PFSK-1 (cell line): Measurements from ENCODE around the gene HGFAC.

Experiments
- FOXP2 ChIP-seq: optimal IDR thresholded peaks from 2 replicates; pipeline ENCODE3; 2011; ENCODE audit warnings: borderline replicate concordance, control low read depth, inconsistent platforms; ENCODE audit not compliant: insufficient read depth; ENCODE audit errors: extremely low read length, extremely low read depth
- POLR2AphosphoS5 ChIP-seq: IDR thresholded peaks from 2 replicates; pipeline ENCODE4 v1.6.1; 2012; ENCODE audit warnings: low read depth, mild to moderate bottlenecking, control low read depth, low read length, moderate library complexity
- REST ChIP-seq, 2 experiments: IDR thresholded peaks; 2 replicates each; pipeline versions ENCODE4 v1.6.1 to v1.8.0; 2011 to 2012; ENCODE audit warnings: low read depth in 2 of 2, low read length in 2 of 2, control low read depth in 1 of 2, inconsistent platforms in 1 of 2, mild to moderate bottlenecking in 1 of 2, moderate library complexity in 1 of 2; ENCODE audit not compliant: insufficient read depth in 1 of 2
- SIN3A ChIP-seq: IDR thresholded peaks from 2 replicates; pipeline ENCODE4 v1.6.1; 2012; ENCODE audit warnings: mild to moderate bottlenecking, low read length, moderate library complexity, borderline replicate concordance; ENCODE audit not compliant: insufficient read depth
- TAF1 ChIP-seq: IDR thresholded peaks from 2 replicates; pipeline ENCODE4 v1.6.1; 2012; ENCODE audit warnings: low read length, control low read depth, borderline replicate concordance; ENCODE audit not compliant: insufficient read depth

HGFAC gene

GRCh38 chr4:3411676-3412075, 30.1 kb upstream of the HGFAC start:
- TF ChIP-seq SIN3A (no peak), REST (IDR thresholded peaks at IDR 0.05; ENCODE audit: insufficient read depth in 1 of 2, low read depth in 2 of 2, low read length in 2 of 2) (no peak), POLR2AphosphoS5 (no peak), FOXP2 (no peak), TAF1 (no peak)

- TF ChIP-seq REST (IDR thresholded peaks at IDR 0.05; ENCODE audit: insufficient read depth in 1 of 2, low read depth in 2 of 2, low read length in 2 of 2) (no peak), SIN3A (no peak), POLR2AphosphoS5 (no peak)
Measured at GRCh38 chr4:3412257-3413020, 29.3 kb upstream of the HGFAC start.

GRCh38 chr4:3413217-3413671, 28.5 kb upstream of the HGFAC start:
- TF ChIP-seq SIN3A (no peak), TAF1 (no peak), FOXP2 (no peak), REST (IDR thresholded peaks at IDR 0.05; ENCODE audit: insufficient read depth in 1 of 2, low read depth in 2 of 2, low read length in 2 of 2) (no peak), POLR2AphosphoS5 (no peak)

GRCh38 chr4:3413675-3414420, 27.9 kb upstream of the HGFAC start:
- TF ChIP-seq FOXP2 (no peak), POLR2AphosphoS5 (no peak), TAF1 (no peak), REST (IDR thresholded peaks at IDR 0.05; ENCODE audit: insufficient read depth in 1 of 2, low read depth in 2 of 2, low read length in 2 of 2) (no peak), SIN3A (no peak)
